Natural killer cell (primary cell): ENCODE data around the gene NHLRC4. TPM values are rescaled to one million over a fixed set of nuclear protein-coding genes. Genes with fewer than 3 reads are reported as not detected.

Experiments used
- ATAC-seq, 3 donors: fragments of 150-1000 bp in 2 of 3; fragments of 200-7000 bp in 1 of 3; cut with Tn5 transposase; 1 replicate in 1 of 3; 2 replicates in 2 of 3; pipeline ENCODE4 v1.10.0; 2021; ENCODE audit warnings: mild to moderate bottlenecking in 2 of 3, moderate library complexity in 2 of 3
- DNase-seq, 2 donors: peaks; one replicate each; pipeline versions ENCODE4 v3.0.0 to v3.0.0-alpha.2; 2013 to 2021; ENCODE audit warnings: mixed read lengths in 1 of 2
- H3K27ac ChIP-seq: one replicate; pipeline ENCODE4 v1.5.1; 2013; ENCODE audit warnings: mild to moderate bottlenecking, low read length
- H3K27me3 ChIP-seq: one replicate; pipeline ENCODE4 v1.6.1; 2013; ENCODE audit warnings: low read length; ENCODE audit not compliant: control insufficient read depth, insufficient read depth
- H3K36me3 ChIP-seq: one replicate; pipeline ENCODE4 v1.6.1; 2013; ENCODE audit warnings: low read length; ENCODE audit not compliant: control insufficient read depth, insufficient read depth
- H3K4me1 ChIP-seq: one replicate; pipeline ENCODE4 v1.6.1; 2013; ENCODE audit warnings: low read length; ENCODE audit not compliant: control insufficient read depth, insufficient read depth
- H3K4me3 ChIP-seq: one replicate; pipeline ENCODE4 v1.5.1; 2013; ENCODE audit warnings: low read length
- H3K9me3 ChIP-seq: one replicate; pipeline ENCODE4 v1.6.1; 2013; ENCODE audit warnings: low read length; ENCODE audit not compliant: control insufficient read depth, insufficient read depth
- H3K27ac Mint-ChIP-seq, 2 donors: one replicate each; pipeline ENCODE4 v1.8.0; 2022; ENCODE audit warnings: mild to moderate bottlenecking in 2 of 2, mixed read lengths in 2 of 2, moderate library complexity in 1 of 2
- H3K27me3 Mint-ChIP-seq, 2 donors: one replicate each; pipeline ENCODE4 v1.8.0; 2022; ENCODE audit warnings: low read depth in 2 of 2, mixed read lengths in 2 of 2
- H3K36me3 Mint-ChIP-seq: one replicate; pipeline ENCODE4 v1.8.0; 2022; ENCODE audit warnings: mixed read lengths
- H3K4me1 Mint-ChIP-seq, 2 donors: one replicate each; pipeline ENCODE4 v1.8.0; 2022; ENCODE audit warnings: mixed read lengths in 2 of 2
- H3K4me3 Mint-ChIP-seq: one replicate; pipeline ENCODE4 v1.8.0; 2022; ENCODE audit warnings: mild to moderate bottlenecking, moderate library complexity, mixed read lengths
- H3K9me3 Mint-ChIP-seq, 2 donors: one replicate each; pipeline ENCODE4 v1.8.0; 2022; ENCODE audit warnings: mixed read lengths in 2 of 2
- CTCF ChIP-seq: fragments of 200-600 bp; IDR thresholded peaks from one replicate; pipeline ENCODE4 v1.8.0; 2022; ENCODE audit warnings: antibody characterized with exemption
- WGBS: methylation state at CpG from one replicate; pipeline ENCODE4 v1.1.7; 2013; ENCODE audit warnings: missing lambda C conversion rate; ENCODE audit not compliant: insufficient coverage; 5-methylcytosine and 5-hydroxymethylcytosine counted together
- intact Hi-C: fragments of 100-400 bp; cut with micrococcal nuclease; formaldehyde crosslinking; loops from one replicate; pipeline ENCODE4 v1.14.2; 2022
- total RNA-seq, 4 donors: library from RNA; stranded (reverse); fragments of 120-200 nt in 1 of 4; gene quantifications; one replicate each; pipeline versions ENCODE4 v1.2.3 to v1.2.4, GENCODE V29; 2013 to 2022

The NHLRC4 gene
- total RNA-seq, 3 donors from 2014 or later (not counting 1 experiment from before 2014, with no cell fraction given), result 0.28 to 0.75 (median 0.35) TPM

DNA sequence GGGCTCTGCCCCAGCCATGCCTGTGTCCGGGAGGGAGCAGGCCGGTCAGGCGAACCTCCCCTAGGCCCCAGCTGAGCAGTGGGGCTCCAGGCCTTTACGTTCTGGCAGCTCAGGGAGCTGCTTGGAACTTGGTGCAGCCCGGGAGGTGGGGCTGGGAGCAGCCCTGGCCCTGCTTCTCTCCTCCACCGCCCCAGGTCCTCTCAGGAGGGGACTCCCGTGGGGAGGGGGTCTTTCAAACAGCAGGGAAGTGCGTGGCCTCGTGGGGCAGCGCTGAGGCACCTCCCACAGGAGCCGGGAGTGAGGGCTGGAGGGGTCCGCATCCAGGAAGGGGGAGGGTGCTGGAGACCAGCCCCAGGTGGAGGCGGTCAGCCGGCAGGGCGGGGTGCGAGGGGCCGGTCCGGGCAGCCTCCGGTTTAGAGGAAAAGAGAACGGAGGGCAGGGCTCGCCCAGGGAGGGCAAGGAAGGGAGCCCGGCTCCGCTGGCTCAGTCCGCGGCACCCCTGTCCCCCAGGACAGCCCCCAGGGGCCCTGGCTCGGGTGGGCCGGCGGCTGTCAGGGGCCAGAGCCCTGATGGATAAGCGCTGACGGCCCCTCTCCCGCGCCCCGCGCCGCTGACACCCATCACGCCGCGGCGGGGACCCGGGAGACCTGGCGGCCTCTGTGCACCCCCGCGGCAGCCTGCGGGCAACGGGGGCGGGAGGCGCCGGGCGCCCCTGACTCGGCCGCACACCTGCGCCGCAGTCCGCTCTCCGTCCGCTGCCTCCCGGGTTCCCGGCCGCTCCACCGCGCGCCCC lies 7.2 kb upstream of the NHLRC4 start:
- H3K4me3 Mint-ChIP-seq, result peak overlapping the region; percentile 40
- Histone ChIP-seq H3K9me3 (no peaks in the 10 kb centered on the region), H3K4me3 (no peak overlapping the region), H3K27ac (no peak overlapping the region), H3K27me3 (peaks cover 10% of the 10 kb centered on the region), H3K36me3 (no peaks in the 10 kb centered on the region), H3K4me1 (no peaks in the 10 kb centered on the region)
- DNase-seq (no peak), ATAC-seq (peak in 1 of 3 donors; percentile 17)
- H3K27ac Mint-ChIP-seq, result no peak overlapping the region
- no peaks in the 10 kb centered on the region for H3K36me3 Mint-ChIP-seq
- 18% methylated on average over 62 of the region's 62 CpGs for WGBS
- no peaks in the 10 kb centered on the region for H3K4me1 Mint-ChIP-seq
- intact Hi-C loops, result no loop called here
- no peaks in the 10 kb centered on the region for H3K9me3 Mint-ChIP-seq
- H3K27me3 Mint-ChIP-seq, result peaks cover 0 to 4% of the 10 kb centered on the region in 2 donors
- no peak for TF ChIP-seq CTCF

DNA sequence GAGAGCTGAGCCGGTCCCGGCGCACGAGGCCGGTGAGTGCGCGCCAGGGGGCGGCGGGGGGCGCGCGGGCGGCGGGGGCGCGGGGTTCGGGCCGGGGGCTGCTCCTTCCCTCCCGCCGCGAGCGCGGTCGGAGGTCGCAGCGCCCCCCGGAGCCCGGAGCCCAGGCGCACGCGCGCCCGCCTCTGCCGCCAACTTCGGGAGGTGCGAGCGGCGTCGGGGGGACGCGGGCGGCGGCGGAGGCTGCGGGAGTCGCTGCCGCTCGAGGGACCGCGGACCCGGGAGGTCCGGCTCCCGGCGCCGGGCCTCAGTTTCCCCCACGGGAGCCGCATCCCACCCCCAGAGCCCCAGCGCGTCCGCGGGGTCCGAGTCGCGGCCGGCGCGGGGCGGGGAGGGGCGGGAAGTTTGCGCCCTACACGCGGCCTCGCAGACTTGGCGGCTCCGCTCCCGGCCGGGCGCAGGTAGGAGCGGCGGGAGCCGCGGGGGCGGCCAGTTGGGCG lies 6.6 kb upstream of the NHLRC4 start, which contains the start of gene PRR35:
Gene PRR35 (plus strand): TSS at position 191 of the 497 bp plus-strand sequence. CDS start 2,901 bp downstream, outside the sequence.
- H3K9me3 Mint-ChIP-seq, result no peaks in the 10 kb centered on the region
- H3K36me3 Mint-ChIP-seq, result no peaks in the 10 kb centered on the region
- 3% methylated on average over 84 of the region's 84 CpGs for WGBS
- H3K4me3 Mint-ChIP-seq, result peak within 1 kb of the TSS; percentile 40
- Histone ChIP-seq H3K36me3 (no peaks in the 10 kb centered on the region), H3K4me3 (no peak within 1 kb of the TSS), H3K9me3 (no peaks in the 10 kb centered on the region), H3K4me1 (no peaks in the 10 kb centered on the region), H3K27ac (no peak within 1 kb of the TSS), H3K27me3 (peaks cover 10% of the 10 kb centered on the region)
- no peak for TF ChIP-seq CTCF
- H3K27me3 Mint-ChIP-seq, result peaks cover 0 to 4% of the 10 kb centered on the region in 2 donors
- intact Hi-C loops, result no loop called here
- DNase-seq (no peak), ATAC-seq (peak in 1 of 3 donors; percentile 29)
- no peaks in the 10 kb centered on the region for H3K4me1 Mint-ChIP-seq
- no peak within 1 kb of the TSS for H3K27ac Mint-ChIP-seq

- no peaks in the 10 kb centered on the region for H3K9me3 ChIP-seq
- H3K36me3 ChIP-seq, result no peaks in the 10 kb centered on the region
- Mint-ChIP-seq H3K4me1 (no peaks in the 10 kb centered on the region), H3K36me3 (no peaks in the 10 kb centered on the region), H3K9me3 (no peaks in the 10 kb centered on the region), H3K27me3 (peaks cover 0 to 4% of the 10 kb centered on the region in 2 donors), H3K27ac (no peak overlapping the region), H3K4me3 (no peak overlapping the region)
- no peaks in the 10 kb centered on the region for H3K4me1 ChIP-seq
- intact Hi-C loops, result no loop called here
- H3K27me3 ChIP-seq, result peaks cover 10% of the 10 kb centered on the region
- no peak overlapping the region for H3K27ac ChIP-seq
- no peak for DNase-seq
- no peak for TF ChIP-seq CTCF
- no peak for ATAC-seq
- WGBS, result 34% methylated on average over 53 of the region's 54 CpGs
- H3K4me3 ChIP-seq, result no peak overlapping the region
Measured at GRCh38 chr16:560701-561412, 5.9 kb upstream of the NHLRC4 start.
